A673 (cell line): Measurements from ENCODE around the gene CAPG.

ENCODE experiments used
- EZH2 ChIP-seq: fragments of 200-600 bp; sonication (generic); IDR thresholded peaks from 2 replicates; pipeline ENCODE4 v1.6.1; 2017; ENCODE audit warnings: borderline replicate concordance, low read depth, mild to moderate bottlenecking, mixed read lengths, antibody characterized with exemption, low read length; ENCODE audit not compliant: poor library complexity, severe bottlenecking
- TF ChIP-seq, protein P1 (sequence below): fragments of 300-800, 200-600 bp; sonication (generic); conservative IDR thresholded peaks from 2 replicates; pipeline ENCODE4 v1.5.1; 2017; ENCODE audit warnings: low read depth, mild to moderate bottlenecking, antibody characterized with exemption, low read length, moderate library complexity, mixed read lengths

DNA sequence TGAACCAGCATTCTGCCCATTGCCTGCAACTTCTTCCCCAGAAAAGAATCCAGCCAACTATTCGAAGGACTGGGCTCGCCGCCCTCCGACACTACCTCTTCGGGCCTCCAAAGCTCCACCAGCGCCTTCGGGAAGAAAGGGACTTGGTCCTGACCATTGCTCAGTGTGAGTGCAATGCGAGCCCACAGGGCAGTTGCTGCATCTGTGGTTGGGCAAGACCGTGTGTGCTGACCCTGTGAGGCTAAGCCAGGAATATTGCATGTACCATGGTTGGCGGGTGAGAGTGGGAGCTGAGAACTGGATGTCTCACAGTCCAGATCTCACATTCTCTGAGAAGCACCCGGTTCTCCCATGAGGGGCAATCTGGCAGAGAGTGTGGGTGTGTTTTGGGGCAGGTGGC, 39.1 kb downstream of the CAPG start:
- TF ChIP-seq, protein P1, sequence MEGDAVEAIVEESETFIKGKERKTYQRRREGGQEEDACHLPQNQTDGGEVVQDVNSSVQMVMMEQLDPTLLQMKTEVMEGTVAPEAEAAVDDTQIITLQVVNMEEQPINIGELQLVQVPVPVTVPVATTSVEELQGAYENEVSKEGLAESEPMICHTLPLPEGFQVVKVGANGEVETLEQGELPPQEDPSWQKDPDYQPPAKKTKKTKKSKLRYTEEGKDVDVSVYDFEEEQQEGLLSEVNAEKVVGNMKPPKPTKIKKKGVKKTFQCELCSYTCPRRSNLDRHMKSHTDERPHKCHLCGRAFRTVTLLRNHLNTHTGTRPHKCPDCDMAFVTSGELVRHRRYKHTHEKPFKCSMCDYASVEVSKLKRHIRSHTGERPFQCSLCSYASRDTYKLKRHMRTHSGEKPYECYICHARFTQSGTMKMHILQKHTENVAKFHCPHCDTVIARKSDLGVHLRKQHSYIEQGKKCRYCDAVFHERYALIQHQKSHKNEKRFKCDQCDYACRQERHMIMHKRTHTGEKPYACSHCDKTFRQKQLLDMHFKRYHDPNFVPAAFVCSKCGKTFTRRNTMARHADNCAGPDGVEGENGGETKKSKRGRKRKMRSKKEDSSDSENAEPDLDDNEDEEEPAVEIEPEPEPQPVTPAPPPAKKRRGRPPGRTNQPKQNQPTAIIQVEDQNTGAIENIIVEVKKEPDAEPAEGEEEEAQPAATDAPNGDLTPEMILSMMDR, result no peak
- TF ChIP-seq EZH2, result no peak
